AG20443 (cell line): ENCODE measurements around the gene AIG1.
"Not testable (repeated sequence)": the region's sequence is repeated elsewhere in the genome, so short reads cannot be mapped to it uniquely, and the experiment has no call there.

ENCODE experiments used
- DNase-seq: peaks from one replicate; pipeline ENCODE4 v3.0.0; 2012; ENCODE audit warnings: low spot score, mixed read lengths

The AIG1 gene, protein sequence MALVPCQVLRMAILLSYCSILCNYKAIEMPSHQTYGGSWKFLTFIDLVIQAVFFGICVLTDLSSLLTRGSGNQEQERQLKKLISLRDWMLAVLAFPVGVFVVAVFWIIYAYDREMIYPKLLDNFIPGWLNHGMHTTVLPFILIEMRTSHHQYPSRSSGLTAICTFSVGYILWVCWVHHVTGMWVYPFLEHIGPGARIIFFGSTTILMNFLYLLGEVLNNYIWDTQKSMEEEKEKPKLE

DNA sequence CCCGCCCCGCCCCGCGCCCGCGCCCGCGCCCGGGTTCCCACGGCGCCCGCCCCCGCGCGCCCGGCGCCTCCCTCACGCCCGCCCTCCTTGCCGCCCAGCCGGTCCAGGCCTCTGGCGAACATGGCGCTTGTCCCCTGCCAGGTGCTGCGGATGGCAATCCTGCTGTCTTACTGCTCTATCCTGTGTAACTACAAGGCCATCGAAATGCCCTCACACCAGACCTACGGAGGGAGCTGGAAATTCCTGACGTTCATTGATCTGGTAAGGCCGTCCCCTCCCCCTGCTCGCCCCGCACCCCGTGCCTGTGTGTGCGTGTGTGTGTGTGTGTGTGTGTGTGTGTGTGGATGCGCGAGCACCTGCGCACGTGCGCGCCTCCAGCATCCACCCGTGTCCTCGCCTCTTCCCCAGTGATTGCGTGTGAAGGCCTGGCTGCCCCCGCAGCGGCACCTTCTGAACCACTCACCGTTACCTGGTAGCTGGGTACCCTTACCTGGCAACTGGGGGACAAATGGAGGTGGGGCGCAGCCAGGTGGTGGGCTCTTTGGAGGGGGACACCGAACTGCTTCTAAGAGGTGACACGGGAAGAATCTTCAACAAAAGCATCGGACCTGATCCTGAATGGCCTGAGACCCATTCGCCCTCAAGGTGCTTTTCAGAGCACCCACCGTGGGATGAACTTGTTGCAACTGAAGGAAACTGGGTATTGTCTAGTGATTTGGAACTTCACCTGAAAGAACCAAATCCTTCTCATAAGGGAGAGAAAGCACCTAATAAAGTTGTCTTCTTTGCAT, at the start of gene AIG1:
Gene AIG1, plus strand, starts transcription at position 84 of the 791 bp plus-strand sequence. Its CDS starts 37 bp downstream, at position 121.
- DNase-seq = peak; percentile 95

DNA sequence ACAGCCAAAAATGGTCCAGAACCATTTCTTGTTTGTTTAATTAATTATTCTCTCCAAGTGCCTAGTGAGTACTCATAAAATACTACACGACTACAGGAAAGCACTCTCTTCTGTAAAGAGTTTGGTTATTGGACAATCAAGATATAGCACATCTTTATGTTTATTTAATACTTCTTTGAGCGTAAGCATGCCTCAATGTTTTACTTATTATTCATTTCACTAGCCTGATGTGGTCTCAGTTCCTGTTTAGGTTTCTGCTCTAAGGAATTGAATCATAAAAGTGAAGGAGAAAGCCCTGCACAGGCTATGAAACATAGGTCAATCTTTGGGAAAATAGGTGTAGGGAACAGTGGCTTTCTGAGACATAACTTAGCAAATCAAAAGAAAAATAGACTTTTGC, 45.9 kb upstream of the AIG1 start:
- DNase-seq = no peak

DNA sequence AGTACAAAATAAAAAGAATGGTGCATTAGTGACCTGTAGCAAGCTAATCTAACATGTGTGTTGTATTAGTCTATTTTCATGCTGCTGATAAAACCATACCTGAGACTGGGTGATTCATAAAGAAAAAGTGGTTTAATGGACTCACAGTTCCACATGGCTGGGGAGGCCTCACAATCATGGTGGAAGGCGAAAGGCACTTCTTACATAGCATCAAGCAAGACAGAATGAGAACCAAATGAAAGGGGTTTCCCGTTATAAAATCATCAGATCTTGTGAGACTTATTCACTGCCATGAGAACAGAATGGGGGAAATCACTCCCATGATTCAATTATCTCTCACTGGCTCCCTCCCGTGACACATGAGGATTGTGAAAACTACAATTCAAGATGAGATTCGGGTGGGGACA, 45.4 kb upstream of the AIG1 start:
- DNase-seq = no peak

- DNase-seq = peak; percentile 16
These were observed 41.7 kb upstream of the AIG1 start for GRCh38 chr6:143018955-143019354.

DNA sequence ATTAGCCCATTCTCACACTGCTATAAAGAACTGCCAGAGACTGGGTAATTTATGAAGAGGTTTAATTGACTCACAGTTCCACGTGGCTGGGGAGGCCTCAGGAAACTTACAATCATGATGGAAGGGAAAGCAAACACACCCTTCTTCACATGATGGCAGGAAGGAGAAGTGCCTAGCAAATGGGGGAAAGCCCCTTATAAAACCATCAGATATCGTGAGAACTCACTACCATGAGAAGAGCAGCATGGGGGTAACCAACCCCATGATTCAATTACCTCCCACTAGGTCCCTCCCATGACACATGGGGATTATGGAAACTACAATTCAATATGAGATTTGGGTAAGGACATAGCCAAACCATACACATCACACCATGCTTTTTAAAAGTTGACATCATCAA, 39.8 kb upstream of the AIG1 start:
- DNase-seq = not testable (repeated sequence)

- DNase-seq = no peak
These were observed 39.1 kb upstream of the AIG1 start for GRCh38 chr6:143021543-143021942.

GRCh38 chr6:143022587-143022986, 38.1 kb upstream of the AIG1 start:
- DNase-seq = no peak

GRCh38 chr6:143023695-143024094, 37.0 kb upstream of the AIG1 start:
- DNase-seq = no peak

- DNase-seq = no peak
These were observed 35.7 kb upstream of the AIG1 start for GRCh38 chr6:143024977-143025376.

GRCh38 chr6:143026696-143027449, 33.8 kb upstream of the AIG1 start:
- peak; percentile 15 for DNase-seq

GRCh38 chr6:143034689-143035334, 25.9 kb upstream of the AIG1 start:
- no peak for DNase-seq

DNA sequence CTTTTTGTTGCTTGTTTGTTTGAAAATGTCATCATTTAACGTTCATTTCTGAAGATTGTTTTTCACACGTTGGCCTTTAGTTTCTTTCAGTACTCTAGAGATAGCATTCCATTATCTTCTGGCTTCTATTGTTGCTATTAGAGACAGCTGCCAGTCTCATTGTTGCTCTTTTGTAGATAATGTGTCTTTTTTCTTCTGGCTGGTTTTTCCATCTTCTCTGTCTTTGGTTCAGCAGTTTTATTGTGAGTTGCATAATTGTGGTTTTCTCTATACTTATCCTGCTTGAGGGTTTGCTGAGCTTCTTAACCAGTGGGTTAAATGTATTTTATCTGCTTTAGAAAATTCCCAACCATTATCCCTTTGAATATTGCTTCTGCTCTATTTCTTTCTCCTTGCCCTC, 23.2 kb upstream of the AIG1 start:
- no peak for DNase-seq

GRCh38 chr6:143038833-143039232, 21.9 kb upstream of the AIG1 start:
- DNase-seq = no peak

- no peak for DNase-seq
These were observed 21.1 kb upstream of the AIG1 start for GRCh38 chr6:143039548-143039947.

GRCh38 chr6:143040018-143040417, 20.7 kb upstream of the AIG1 start:
- DNase-seq = no peak

DNA sequence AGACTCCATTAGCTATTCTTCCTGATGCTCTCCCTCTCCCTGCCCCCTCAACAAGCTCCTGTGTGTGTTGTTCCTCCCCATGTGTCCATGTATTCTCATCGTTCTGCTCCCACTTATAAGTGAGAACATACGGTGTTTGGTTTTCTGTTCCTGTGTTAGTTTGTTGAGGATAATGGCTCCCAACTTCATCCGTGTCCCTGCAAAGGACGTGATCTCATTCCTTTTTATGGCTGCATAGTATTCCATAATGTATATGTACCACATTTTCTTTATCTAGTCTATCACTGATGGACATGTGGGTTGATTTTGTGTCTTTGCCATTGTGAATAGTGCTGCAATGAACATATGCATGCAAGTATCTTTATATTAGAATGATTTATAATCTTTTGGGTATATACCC, 16.3 kb upstream of the AIG1 start:
- not testable (repeated sequence) for DNase-seq

- DNase-seq = no peak
These were observed 11.1 kb upstream of the AIG1 start for GRCh38 chr6:143049611-143050010.

- DNase-seq = no peak
These were observed 10.2 kb upstream of the AIG1 start for GRCh38 chr6:143050509-143050908.

DNA sequence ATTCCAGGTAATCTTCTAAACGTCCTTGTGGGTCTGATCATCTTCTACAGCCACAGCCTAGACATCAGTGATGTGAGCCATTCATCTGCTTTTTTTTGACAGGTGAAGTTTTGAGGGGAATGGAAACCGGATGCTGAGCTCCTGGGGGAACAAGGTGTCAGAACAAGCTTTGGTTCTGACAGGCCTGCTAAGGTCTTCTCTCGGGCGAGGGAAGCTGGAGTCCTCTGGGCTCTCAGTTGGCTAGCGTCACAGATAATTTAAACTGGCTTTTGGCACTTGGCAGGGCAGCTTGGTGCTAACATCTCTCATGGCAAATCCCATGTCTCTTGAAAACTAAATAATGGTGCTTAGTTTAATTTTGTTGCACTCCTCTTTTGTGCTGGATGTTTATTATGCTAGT, 8.4 kb upstream of the AIG1 start:
- DNase-seq = no peak

DNA sequence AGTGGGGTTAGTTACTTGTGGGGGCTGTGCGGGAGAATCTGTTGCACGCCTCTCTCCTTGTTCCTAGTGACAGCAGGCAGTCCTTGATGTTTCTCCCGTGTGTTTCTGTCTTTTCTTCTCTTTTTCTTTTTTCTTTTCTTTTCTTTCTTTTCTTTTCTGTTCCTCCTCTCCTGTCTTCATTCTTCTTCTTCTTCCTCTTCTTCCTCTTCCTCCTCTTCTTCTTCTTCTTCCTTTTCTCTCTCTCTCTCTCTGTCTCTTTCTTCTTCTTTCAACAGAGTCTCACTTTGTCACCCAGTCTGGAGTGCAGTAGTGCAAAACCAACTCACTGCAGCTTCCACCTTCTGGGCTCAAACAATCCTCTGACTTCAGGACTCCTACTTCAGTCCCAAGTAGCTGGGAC, 6.8 kb upstream of the AIG1 start:
- no peak for DNase-seq

DNA sequence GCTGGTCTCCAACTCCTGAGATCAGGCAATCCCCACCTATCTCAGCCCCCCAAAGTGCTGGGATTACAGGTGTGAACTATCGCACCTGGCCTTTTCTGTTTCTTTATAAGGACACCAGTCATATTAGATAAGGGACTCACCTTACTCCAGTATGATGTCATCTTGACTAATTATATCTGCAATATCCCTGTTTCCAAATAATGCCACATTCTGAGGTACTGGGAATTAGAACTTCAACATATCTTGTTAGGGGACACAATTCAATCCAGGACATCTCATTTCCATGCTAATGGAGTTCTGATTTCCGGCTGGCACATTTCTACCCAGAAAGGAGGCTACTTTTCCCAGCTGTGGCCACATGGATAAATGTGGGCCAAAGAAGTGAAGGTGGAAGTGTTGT, 6.4 kb upstream of the AIG1 start:
- no peak for DNase-seq

DNA sequence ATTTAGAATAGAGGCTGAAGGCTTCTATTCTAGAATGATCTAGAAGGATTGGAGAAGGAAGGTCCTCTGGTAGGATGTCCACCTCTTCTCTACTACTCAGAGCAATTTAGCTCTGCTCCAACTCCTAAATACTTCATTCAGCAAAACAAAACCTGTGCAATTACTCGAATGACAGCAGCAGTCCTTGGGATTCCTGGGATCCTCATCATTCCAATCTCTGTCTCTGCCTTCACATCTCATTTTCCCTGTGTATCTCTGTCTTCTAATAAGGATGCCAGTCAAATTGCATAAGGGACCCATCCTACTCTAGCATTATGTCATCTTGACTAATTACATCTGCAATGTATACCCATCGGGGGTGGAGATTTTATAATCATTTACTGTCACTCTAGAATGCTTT, 5.5 kb upstream of the AIG1 start:
- DNase-seq = no peak
